Measurements from ENCODE around the gene EFNB2.

GRCh38 chr13:106468207-106468606 is 67.3 kb downstream of the EFNB2 start:
- TF ChIP-seq CTCF (IDR thresholded peaks at IDR 0.05; ENCODE audit: low read length) (no peak), EZH2phosphoT487 (IDR thresholded peaks at IDR 0.05; ENCODE audit: low read length) (no peak)

Measured in MM.1S (cell line).